OCI-LY3 (cell line): ENCODE measurements around the gene PKP1.

ENCODE experiments used
- H2AFZ ChIP-seq: fragments of 200-600, 300-600 bp; shearing (Covaris generic); 2 replicates; pipeline ENCODE4 v1.6.0; 2014; ENCODE audit warnings: antibody characterized with exemption, low read depth, low read length
- H3K27ac ChIP-seq: fragments of 200-600, 300-600 bp; sonication (generic); 2 replicates; pipeline ENCODE4 v1.5.1; 2014; ENCODE audit warnings: mild to moderate bottlenecking, low read length, moderate library complexity, mixed read lengths
- H3K27me3 ChIP-seq: fragments of 200-600, 300-600 bp; sonication (generic); 2 replicates; pipeline ENCODE4 v1.6.1; 2014; ENCODE audit warnings: low read depth, low read length, mixed read lengths
- H3K36me3 ChIP-seq: fragments of 200-600, 300-600 bp; sonication (generic); replicated peaks from 2 replicates; pipeline ENCODE3; 2014; ENCODE audit warnings: low read depth, low read length, mixed read lengths
- H3K4me1 ChIP-seq: fragments of 300-600, 200-600 bp; sonication (generic); 2 replicates; pipeline ENCODE4 v1.6.1; 2014; ENCODE audit warnings: low read length, mixed read lengths
- H3K4me2 ChIP-seq: fragments of 200-600, 300-600 bp; sonication (generic); 2 replicates; pipeline ENCODE4 v1.6.1; 2014; ENCODE audit warnings: low read length, mixed read lengths
- H3K4me3 ChIP-seq: fragments of 300-600, 200-600 bp; sonication (generic); 2 replicates; pipeline ENCODE4 v1.5.1; 2014; ENCODE audit warnings: antibody characterized with exemption, mild to moderate bottlenecking, low read length, moderate library complexity
- H3K79me2 ChIP-seq: fragments of 300-600, 200-600 bp; shearing (Covaris generic); 2 replicates; pipeline ENCODE4 v1.6.1; 2014; ENCODE audit warnings: mild to moderate bottlenecking, low read length, mixed read lengths
- H3K9ac ChIP-seq: fragments of 300-600, 200-600 bp; shearing (Covaris generic); 2 replicates; pipeline ENCODE4 v1.6.0; 2014; ENCODE audit warnings: mild to moderate bottlenecking, low read length, moderate library complexity
- H3K9me3 ChIP-seq: fragments of 200-600, 300-600 bp; shearing (Covaris generic); 2 replicates; pipeline ENCODE4 v1.6.1; 2014; ENCODE audit warnings: low read length, mixed read lengths; ENCODE audit not compliant: insufficient read depth
- H4K20me1 ChIP-seq: fragments of 200-600, 300-600 bp; sonication (generic); 2 replicates; pipeline ENCODE4 v1.6.1; 2016; ENCODE audit warnings: low read length, mixed read lengths; ENCODE audit not compliant: insufficient read depth
- EZH2phosphoT487 ChIP-seq: fragments of 200-600 bp; shearing (Covaris generic); IDR thresholded peaks from 2 replicates; pipeline ENCODE4 v1.6.1; 2018; ENCODE audit warnings: antibody characterized with exemption, mixed run types, low read depth
- TF ChIP-seq, protein P1 (sequence below): fragments of 200-600, 300-600 bp; sonication (generic); IDR thresholded peaks from 2 replicates; pipeline ENCODE4 v1.5.1; 2014; ENCODE audit warnings: antibody characterized with exemption, low read length, low read depth

Gene PKP1

DNA sequence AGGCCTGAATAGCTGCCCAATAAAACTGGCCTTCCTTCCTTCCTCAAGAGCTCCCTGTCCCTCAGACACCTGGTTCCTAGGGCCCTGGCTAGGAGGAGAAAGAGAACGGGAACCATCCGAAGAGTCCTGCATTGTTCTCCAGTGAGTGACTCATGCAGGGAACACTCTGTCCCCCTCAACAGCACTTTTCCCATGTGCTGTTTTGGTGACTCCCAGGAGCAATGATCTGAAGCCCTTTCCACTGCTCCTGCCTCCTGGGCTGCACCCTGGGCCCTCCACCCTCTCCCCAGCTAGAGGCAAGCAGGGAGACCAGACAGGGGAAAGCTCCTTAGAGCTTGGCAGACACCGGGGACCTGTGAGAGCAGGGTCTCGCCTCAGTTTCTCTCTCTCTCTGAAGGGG, 75.3 kb downstream of the PKP1 start:
- no peaks in the 10 kb centered on the region for H3K79me2 ChIP-seq
- H3K4me3 ChIP-seq: no peak overlapping the region
- H3K27ac ChIP-seq: no peak overlapping the region
- no peak overlapping the region for H3K9ac ChIP-seq
- peaks cover 53% of the 10 kb centered on the region for H3K27me3 ChIP-seq
- H3K4me1 ChIP-seq: no peaks in the 10 kb centered on the region
- H4K20me1 ChIP-seq: no peaks in the 10 kb centered on the region
- H3K4me2 ChIP-seq: no peak overlapping the region
- no peak overlapping the region for H2AFZ ChIP-seq
- no peaks in the 10 kb centered on the region for H3K36me3 ChIP-seq
- no peaks in the 10 kb centered on the region for H3K9me3 ChIP-seq
- TF ChIP-seq, protein P1, sequence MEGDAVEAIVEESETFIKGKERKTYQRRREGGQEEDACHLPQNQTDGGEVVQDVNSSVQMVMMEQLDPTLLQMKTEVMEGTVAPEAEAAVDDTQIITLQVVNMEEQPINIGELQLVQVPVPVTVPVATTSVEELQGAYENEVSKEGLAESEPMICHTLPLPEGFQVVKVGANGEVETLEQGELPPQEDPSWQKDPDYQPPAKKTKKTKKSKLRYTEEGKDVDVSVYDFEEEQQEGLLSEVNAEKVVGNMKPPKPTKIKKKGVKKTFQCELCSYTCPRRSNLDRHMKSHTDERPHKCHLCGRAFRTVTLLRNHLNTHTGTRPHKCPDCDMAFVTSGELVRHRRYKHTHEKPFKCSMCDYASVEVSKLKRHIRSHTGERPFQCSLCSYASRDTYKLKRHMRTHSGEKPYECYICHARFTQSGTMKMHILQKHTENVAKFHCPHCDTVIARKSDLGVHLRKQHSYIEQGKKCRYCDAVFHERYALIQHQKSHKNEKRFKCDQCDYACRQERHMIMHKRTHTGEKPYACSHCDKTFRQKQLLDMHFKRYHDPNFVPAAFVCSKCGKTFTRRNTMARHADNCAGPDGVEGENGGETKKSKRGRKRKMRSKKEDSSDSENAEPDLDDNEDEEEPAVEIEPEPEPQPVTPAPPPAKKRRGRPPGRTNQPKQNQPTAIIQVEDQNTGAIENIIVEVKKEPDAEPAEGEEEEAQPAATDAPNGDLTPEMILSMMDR: no peak
- TF ChIP-seq EZH2phosphoT487: no peak

DNA sequence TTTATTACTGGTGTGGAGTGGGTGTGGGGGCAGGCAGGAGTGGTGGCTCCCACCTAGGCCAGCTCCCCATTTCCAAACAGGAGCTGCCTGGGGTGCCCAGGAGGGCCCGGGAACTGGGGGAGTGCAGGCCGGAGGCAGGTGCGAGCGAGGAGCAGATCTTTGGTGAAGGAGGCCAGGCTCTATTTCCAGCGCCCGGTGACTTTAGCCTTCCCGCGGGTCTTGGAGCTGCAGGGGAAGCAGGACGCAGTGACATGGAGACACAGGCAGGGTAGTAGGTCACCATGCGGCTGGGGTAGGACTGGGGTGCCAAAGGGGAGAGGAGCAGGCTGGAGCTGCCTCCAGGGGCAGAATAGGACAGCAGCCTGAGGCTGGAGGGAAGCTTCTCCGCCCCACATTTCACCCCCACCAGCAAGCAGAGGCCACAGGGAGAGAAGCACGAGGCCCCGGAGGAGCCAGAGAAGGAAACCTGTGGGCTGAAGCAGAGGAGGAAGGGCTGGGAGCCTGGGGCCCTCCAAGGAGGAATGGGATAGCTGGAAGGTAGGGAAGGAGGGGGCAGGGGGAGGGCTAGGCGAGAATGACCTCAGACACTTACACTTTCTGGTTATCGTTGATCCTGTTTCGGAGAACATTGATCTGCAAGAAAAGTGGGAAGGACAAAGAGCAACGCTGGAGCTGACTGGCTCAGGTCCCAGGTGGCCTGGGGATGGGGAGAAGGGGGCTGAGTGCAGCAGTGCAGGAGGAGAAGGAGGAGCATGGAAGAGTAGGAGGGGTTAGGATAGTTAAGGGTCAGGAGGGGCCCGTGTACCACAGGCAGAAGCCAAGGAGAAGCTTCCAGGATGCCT, 75.9 kb downstream of the PKP1 start:
- Histone ChIP-seq H3K9ac (no peak overlapping the region), H3K36me3 (no peaks in the 10 kb centered on the region), H3K79me2 (no peaks in the 10 kb centered on the region), H4K20me1 (no peaks in the 10 kb centered on the region), H3K4me2 (no peak overlapping the region), H3K4me1 (no peaks in the 10 kb centered on the region), H3K27ac (no peak overlapping the region), H2AFZ (no peak overlapping the region), H3K4me3 (no peak overlapping the region), H3K27me3 (peaks cover 46% of the 10 kb centered on the region), H3K9me3 (no peaks in the 10 kb centered on the region)
- TF ChIP-seq, protein P1: no peak
- no peak for TF ChIP-seq EZH2phosphoT487

DNA sequence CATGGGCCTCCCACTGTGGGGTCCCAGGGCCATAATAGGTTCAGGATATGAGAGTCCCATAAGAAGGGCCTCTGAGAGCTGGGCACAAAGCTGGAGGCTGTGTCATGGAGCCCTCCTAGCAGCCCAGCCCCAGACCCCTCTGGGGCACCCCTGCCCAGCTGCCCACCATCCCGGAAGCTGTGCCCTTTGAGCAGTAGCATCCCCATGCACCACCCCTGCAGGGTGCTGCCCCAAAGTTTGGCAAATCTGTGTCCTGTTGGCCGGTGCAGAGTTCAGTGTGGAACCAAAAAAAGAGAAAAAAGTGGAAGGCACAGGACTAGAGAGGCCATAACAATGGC, 76.5 kb downstream of the PKP1 start:
- Histone ChIP-seq H2AFZ (no peak overlapping the region), H3K4me3 (no peak overlapping the region), H3K36me3 (no peaks in the 10 kb centered on the region), H3K9me3 (no peaks in the 10 kb centered on the region), H3K27me3 (peaks cover 44% of the 10 kb centered on the region), H3K27ac (no peak overlapping the region), H3K4me2 (no peak overlapping the region), H3K79me2 (no peaks in the 10 kb centered on the region), H4K20me1 (no peaks in the 10 kb centered on the region), H3K9ac (no peak overlapping the region), H3K4me1 (no peaks in the 10 kb centered on the region)
- TF ChIP-seq EZH2phosphoT487: no peak
- TF ChIP-seq, protein P1: no peak

DNA sequence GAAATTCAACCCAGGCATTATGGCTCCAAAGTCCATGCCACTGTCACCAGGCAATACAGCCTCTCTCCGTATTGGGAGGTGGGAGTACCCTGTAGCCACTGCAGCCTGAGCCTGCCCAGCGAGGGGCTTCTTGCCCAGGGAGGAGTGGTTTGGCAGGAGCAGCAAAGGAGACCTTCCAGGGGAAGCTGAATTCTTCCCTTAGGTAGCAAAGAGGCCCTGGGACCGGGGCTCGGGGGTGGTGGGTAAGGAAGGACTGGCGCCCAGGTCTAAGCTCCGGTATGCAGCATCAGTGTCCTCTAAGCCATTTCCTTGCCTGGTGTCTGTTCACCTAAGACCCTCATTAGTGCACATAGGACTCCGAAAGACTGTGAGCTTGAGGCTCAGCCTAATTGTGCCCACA, 77.2 kb downstream of the PKP1 start:
- no peaks in the 10 kb centered on the region for H3K79me2 ChIP-seq
- no peak overlapping the region for H2AFZ ChIP-seq
- peaks cover 40% of the 10 kb centered on the region for H3K27me3 ChIP-seq
- H3K27ac ChIP-seq: no peak overlapping the region
- H3K4me3 ChIP-seq: no peak overlapping the region
- H4K20me1 ChIP-seq: no peaks in the 10 kb centered on the region
- no peaks in the 10 kb centered on the region for H3K9me3 ChIP-seq
- no peaks in the 10 kb centered on the region for H3K36me3 ChIP-seq
- no peak overlapping the region for H3K9ac ChIP-seq
- H3K4me1 ChIP-seq: no peaks in the 10 kb centered on the region
- no peak overlapping the region for H3K4me2 ChIP-seq
- no peak for TF ChIP-seq EZH2phosphoT487
- TF ChIP-seq, protein P1: no peak
